ENCODE results near the gene RNPC3.
A peak's percentile ranks its signal among the peaks of the same experiment; 100 is the strongest.
"Not testable (repeated sequence)": the region's sequence is repeated elsewhere in the genome, so short reads cannot be mapped to it uniquely, and the experiment has no call there.

Gene RNPC3

GRCh38 chr1:103525607-103526507 is at the start of gene RNPC3:
RNPC3 (plus strand) TSS chr1:103525699; CDS start chr1:103526071, 372 bp downstream.
- peak; percentile 29 for DNase-seq

GRCh38 chr1:103477101-103477500 is 48.4 kb upstream of the RNPC3 start:
- no peak for DNase-seq

GRCh38 chr1:103489935-103490334 is 35.6 kb upstream of the RNPC3 start:
- DNase-seq: no peak

- DNase-seq: no peak
Measured at GRCh38 chr1:103492003-103492625, 33.4 kb upstream of the RNPC3 start.

- DNase-seq: no peak
Measured at GRCh38 chr1:103496014-103496635, 29.4 kb upstream of the RNPC3 start.

GRCh38 chr1:103497404-103497803 is 28.1 kb upstream of the RNPC3 start:
- no peak for DNase-seq

GRCh38 chr1:103509250-103509649 is 16.2 kb upstream of the RNPC3 start:
- DNase-seq: no peak

GRCh38 chr1:103513711-103514110 is 11.8 kb upstream of the RNPC3 start:
- DNase-seq: no peak

- no peak for DNase-seq
Measured at GRCh38 chr1:103514920-103515503, 10.5 kb upstream of the RNPC3 start.

- DNase-seq: no peak
Measured at GRCh38 chr1:103516283-103516682, 9.2 kb upstream of the RNPC3 start.

GRCh38 chr1:103516693-103517092 is 8.8 kb upstream of the RNPC3 start:
- DNase-seq: no peak

GRCh38 chr1:103517380-103518047 is 8.0 kb upstream of the RNPC3 start:
- no peak for DNase-seq

- no peak for DNase-seq
Measured at GRCh38 chr1:103520822-103521221, 4.7 kb upstream of the RNPC3 start.

- no peak for DNase-seq
Measured at GRCh38 chr1:103523346-103523745, 2.2 kb upstream of the RNPC3 start.

- no peak for DNase-seq
Measured at GRCh38 chr1:103525114-103525606, 339 bp upstream of the RNPC3 start.

- no peak for DNase-seq
Measured at GRCh38 chr1:103527331-103527730, 1.8 kb downstream of the RNPC3 start.

GRCh38 chr1:103529746-103530145 is 4.2 kb downstream of the RNPC3 start:
- no peak for DNase-seq

GRCh38 chr1:103538226-103538625 is 12.7 kb downstream of the RNPC3 start:
- no peak for DNase-seq

GRCh38 chr1:103541431-103541830 is 15.9 kb downstream of the RNPC3 start:
- DNase-seq: no peak

- no peak for DNase-seq
Measured at GRCh38 chr1:103546496-103546895, 21.0 kb downstream of the RNPC3 start.

GRCh38 chr1:103547840-103548239 is 22.3 kb downstream of the RNPC3 start:
- DNase-seq: no peak

- DNase-seq: no peak
Measured at GRCh38 chr1:103560427-103560826, 34.9 kb downstream of the RNPC3 start.

GRCh38 chr1:103561124-103561523 is 35.6 kb downstream of the RNPC3 start:
- DNase-seq: not testable (repeated sequence)

All from 8988T (cell line).